SH-SY5Y (cell line): ENCODE measurements around the gene MAN2C1.

Experiments used
- GATA2 ChIP-seq: IDR thresholded peaks from 2 replicates; pipeline ENCODE4 v1.6.1; 2011; ENCODE audit warnings: mild to moderate bottlenecking, low read depth, low read length
- GATA3 ChIP-seq: IDR thresholded peaks from 2 replicates; pipeline ENCODE4 v1.6.1; 2011; ENCODE audit warnings: low read depth, mild to moderate bottlenecking, low read length, moderate library complexity

DNA sequence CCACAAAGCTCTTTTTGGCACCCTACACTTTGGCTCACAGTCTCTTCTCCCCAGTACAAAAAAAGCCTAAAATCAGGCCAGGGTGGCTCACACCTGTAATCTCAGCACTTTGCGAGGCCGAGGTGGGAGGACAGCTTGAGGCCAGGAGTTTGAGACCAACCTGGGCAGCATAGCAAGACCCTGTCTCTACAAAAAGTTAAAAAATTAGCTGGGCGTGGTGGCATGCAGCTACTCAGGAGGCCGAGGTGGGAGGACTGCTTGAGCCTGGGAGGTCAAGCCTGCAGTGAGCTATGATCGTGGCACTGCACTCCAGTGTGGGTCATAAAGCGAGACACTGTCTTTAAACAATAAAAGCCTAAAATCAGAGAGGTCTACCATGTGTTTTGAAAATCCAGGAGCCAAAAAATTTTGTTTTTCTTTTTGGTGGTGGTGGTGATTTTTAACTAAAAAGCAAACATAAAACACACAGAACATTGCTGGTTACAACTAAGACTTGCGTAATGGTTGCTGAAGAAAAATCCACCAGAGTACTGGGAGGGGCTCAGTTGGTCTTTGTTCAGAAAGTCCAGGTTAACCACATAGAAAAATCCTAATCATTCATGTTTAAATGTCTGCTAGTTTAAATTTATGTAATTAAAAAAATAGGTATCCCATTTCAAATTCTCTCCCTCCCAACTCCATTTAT, 1.6 kb upstream of the MAN2C1 start:
- TF ChIP-seq GATA3 (no peak), GATA2 (no peak)
